ENCODE results near the gene KCNQ4.

KCNQ4 gene

DNA sequence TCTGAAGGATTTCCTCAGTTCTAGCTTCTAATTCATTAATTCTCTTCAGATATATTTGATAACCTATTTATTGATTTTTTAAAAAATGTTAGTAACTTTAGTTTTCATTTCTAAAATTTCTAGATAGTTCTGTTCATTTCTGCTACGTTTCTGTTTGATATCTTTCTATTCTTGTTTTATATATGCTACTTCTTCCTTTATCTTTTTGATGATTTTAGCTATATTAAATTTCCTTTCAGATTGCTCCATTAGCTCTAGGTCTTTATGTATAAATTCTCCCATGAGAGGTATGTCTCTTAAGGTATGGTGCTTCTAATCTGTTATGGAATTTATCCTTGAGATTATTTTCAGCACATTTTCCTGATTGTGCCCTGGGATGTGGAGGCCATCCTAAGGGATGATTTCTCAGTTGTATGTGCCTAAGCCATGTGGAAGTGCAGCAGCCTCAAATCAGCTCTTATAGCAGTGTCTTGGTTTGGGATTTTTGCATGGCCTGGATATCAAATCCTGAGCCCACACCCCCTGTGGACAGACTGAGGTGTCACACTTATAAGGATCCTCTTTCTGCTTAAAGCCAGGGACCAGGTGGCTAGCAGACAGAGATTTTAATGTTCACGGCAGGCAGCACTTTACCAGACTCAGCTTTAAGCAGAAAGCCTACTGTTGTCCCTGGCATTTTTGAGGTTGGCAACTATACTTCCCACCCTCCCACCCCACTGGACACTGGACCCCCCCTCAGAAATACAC, 6.2 kb upstream of the KCNQ4 start:
- DNase-seq = no peak

DNA sequence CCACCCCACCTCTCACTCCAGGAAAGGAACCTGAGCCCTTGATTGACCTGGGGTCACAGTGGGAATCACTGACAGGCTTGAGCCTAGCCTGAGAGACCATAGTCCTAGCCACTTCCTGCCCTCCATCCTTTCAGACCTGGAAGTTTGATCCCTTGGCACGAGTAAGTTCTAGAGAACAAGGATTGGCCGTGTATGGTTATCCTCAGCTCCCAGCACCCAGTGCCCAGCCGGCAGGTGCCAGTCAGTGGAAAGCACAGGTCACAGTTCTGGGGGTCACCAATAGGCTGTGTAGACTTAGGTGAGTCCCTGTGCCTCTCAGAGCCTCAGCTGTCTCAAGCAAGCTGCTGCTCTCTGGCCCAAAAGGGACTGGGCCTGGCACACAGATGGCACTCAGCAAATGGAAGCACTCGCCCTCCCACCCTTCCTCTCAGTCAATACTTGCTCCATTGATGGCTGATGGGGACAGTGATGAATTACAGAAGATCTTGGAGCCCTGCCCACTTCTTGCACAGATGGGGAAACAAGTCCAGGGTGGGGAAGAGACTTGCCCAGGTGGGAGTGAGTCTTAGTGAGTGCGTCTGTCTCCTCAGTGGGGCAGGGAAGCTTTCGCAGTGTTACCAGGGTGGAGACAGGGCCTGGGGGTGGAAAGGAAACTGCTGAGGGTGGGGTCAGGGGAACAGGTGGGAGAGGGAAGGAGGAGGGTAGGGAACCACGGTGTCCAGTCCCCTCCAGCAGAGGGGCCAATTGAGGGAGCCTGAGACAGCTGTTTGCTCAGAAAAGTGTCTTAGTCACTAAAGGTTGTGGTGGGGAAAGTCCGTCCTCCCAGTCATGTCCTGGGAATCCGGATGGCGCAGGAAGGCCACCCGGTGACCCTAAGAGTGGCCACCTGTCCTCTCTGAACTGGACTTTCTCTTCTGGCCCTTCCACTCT, 2.6 kb upstream of the KCNQ4 start:
- DNase-seq = no peak

GRCh38 chr1:40781608-40781971, 2.0 kb upstream of the KCNQ4 start:
- DNase-seq = no peak

DNA sequence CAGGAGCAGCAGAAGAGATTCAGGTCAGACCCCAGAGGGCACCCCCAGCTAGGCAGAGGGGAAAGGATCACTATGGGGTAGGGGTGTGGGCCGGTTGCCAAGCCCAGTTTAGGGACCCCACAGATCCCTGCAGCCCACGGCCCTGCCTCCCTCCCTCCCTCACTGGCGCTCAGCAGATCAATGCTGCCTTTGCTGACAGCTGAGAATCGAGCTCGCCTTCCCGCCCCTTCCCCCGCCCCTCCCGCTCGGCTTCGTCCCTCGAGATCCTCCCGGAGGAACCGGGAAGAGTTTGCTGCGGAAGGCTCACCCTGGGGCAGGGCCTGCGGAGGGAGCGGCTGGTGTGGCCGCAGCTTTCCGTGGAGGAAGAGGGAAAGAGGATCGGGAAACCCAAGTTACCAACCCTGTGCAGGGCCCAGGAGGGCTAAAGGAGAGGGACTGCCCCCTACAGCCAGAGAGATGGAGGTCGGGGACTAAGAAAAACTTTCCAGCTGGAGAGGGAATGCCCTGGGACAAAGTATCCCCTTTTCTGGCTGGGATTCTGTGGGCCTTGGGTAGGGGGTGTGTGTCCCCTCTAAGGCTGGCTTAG, 1.1 kb upstream of the KCNQ4 start:
- no peak for DNase-seq

- DNase-seq = no peak
Observed at GRCh38 chr1:40784141-40784770, 669 bp downstream of the KCNQ4 start.

DNA sequence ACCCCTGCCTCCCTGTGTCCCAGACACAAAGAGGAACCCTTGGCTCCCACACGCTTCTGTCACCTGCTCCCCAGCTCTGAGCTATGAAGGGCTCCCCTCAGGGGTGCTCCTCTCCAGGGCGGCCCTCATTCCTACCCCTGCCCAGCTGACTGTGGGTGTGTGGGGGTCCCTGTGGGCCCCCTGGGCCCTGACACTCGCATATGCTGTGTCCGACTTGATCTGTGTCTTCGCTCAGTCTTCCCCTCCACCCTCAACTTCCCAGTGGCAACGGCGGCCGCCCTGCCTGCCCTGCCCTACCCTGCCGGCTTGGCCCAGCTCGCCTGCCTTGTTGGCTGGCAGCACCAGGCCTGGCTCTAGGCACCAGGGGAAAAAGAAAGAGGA, 1.2 kb downstream of the KCNQ4 start:
- DNase-seq = no peak

DNA sequence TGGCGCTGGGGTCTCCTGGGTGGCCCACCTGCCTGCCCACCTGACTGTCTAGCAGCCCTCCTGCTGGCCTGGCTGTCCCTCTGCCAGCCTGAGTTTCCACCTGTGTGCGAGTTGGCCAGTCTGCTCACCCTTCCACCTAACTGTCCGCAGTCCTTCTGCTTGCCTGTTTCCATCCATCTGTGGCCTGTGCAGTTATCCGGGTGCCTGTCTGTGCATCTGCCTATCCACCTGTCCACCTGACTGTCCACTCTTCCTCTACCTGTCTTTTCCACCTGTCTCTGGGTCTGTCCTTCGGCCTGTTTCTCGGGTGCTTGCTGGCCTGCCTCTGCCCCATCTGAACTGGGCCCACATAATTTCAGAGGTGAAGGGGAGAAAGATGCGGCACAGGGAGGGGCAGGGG, 1.9 kb downstream of the KCNQ4 start:
- no peak for DNase-seq

DNA sequence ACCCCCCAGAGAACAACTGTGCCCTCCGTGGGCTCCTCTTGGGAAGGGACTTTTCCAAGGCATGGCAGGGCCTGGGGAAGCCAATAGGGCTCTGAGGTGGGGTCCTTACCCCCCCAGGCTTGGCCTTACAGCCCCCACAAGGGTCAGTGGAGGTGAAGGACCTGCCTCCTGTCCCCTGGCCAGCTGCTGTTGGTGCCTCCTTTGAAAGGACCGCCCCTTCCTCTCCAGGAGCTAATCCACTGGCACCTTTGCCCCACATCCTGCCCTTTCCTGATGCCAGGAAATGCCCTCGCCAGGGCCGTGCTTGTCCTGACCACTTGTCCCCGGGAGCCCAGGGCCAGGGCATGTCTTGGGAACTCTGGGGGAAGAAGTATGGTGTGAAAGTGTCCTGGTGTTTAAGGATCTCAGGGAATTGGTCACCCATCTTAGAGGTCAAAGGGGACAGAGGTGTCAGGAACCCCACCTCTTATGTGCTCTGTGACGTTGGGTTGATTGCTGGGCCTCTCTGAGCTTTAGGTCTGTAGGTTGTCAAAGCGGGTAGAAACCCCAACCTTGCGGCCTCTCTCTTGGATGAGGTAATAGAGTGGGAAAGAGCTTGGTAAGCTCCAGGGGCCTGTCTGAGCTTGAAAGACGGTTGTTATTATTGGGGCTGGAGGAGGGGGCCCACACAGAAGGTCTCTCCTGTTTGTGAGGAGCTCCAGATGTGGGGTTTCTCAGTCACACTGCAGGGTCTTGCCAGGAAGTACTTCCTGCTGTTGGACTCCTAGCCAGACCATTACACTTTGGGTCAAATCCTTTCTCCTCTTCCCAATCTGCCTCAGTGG, 2.8 kb downstream of the KCNQ4 start:
- DNase-seq = no peak

DNA sequence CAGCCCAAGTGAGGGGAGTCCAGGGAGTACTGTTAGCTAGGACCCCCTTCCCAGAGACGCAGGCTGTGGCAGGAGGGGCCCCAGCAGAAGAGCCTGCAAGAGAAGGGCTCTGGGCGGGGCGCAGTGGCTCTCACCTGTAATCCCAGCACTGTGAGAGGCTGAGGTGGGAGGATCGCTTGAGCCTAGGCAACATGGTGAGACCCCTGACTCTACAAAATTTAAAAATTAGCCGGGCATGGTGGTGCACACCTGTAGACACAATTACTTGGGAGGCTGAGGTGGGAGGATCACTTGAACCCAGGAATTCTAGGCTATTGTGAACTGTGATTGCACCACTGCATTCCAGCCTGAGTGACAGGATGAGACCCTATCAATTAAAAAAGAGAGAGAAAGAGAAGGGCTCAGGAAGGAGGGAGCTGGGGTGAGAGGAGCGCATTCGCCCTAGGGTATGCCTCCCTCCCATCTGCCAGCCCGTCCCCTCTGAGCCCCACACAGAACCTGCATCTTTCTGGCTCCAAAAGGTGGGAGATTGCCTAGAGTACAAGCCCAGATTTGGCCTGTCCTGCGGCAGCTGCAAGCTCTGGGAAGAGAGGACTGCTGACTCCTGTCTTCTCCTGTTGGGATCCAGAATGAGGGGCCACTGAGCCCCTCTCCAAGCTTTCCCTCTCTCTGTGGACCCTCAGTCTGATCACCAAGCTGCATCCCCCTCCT, 3.6 kb downstream of the KCNQ4 start:
- no peak for DNase-seq

DNA sequence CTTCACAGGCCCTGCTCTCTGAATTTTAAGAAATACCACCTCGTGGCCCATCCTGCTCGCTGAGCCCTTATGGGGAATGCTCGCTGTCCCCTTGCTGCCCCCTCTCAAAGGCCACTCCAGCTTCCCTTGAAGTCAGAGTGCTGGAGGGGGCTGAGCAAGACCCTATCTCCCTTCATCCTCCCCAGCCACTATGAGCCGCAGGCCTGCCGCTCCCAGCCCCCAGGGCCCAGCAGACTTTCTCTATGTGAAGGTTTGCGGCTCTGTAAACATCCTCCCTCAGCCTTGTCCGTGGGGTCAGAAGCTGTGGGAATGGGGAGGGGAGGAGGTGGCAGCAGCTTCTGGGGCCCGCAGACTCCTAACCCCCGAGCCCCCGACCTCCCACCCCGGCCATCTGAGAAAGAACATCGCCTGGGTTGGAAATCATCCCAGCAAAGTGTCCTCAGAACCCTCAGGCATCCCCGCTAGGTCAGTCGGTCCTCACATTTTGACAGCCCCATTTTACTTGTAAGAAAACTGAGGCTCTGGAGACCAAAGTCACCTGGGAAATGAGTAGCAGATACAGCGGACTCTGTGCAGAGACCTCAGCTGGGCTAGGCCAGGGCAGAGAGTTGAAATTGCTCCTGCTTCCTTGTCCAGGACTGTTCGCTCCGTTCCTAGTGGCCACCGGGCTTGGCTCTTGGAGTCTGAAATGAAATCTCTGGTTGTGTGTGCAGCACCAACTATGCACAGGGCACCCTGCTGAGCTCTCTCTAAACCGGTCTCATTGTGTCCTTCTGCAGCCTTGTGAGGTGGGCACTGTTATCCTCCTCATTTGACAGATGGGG, 4.4 kb downstream of the KCNQ4 start:
- DNase-seq = no peak

GRCh38 chr1:40788561-40789341, 5.2 kb downstream of the KCNQ4 start:
- no peak for DNase-seq

GRCh38 chr1:40789342-40789598, 5.7 kb downstream of the KCNQ4 start:
- DNase-seq = no peak

- DNase-seq = no peak
Observed at GRCh38 chr1:40789661-40790430, 6.3 kb downstream of the KCNQ4 start.

DNA sequence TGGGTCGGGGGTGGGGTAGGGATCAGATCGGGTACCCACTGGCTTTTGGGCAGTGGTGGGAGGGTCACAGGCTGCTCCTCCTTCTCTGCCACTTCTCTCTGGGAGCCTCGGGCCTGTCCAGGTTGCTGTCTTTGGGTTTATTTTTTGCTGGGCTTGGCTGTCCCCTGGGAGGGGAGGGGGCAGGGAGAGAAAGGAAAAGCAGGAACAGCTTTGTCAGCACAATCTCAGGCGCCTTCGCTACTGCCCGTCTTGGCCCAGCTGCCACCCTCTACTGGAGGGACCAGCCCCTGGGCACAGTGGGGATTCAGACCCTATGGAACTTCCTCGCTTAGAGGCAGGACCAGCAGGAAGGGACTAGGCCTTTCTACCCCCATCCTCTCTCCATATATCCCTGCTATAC, 8.4 kb downstream of the KCNQ4 start:
- no peak for DNase-seq

GRCh38 chr1:40793617-40794016, 10.0 kb downstream of the KCNQ4 start:
- DNase-seq = no peak

DNA sequence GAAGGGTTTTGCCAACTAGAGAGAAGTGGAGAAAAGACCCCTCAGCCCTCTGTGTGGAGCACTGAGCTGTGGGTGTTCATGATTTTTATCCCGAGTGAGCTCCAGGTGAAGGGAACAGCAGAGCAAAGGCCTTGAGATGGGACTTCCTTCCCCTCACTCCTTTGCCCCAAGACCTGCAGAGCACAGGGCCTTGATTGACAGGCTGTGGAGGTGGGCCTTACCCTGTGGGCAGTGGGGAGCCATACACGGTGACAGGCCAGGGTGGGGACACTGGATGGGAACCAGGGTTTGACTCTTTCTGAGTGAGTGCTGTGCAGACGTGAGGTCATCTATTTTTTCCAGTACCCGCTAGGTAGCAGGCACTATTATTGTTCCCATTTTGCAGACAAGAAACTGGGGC, 10.5 kb downstream of the KCNQ4 start:
- DNase-seq = no peak

DNA sequence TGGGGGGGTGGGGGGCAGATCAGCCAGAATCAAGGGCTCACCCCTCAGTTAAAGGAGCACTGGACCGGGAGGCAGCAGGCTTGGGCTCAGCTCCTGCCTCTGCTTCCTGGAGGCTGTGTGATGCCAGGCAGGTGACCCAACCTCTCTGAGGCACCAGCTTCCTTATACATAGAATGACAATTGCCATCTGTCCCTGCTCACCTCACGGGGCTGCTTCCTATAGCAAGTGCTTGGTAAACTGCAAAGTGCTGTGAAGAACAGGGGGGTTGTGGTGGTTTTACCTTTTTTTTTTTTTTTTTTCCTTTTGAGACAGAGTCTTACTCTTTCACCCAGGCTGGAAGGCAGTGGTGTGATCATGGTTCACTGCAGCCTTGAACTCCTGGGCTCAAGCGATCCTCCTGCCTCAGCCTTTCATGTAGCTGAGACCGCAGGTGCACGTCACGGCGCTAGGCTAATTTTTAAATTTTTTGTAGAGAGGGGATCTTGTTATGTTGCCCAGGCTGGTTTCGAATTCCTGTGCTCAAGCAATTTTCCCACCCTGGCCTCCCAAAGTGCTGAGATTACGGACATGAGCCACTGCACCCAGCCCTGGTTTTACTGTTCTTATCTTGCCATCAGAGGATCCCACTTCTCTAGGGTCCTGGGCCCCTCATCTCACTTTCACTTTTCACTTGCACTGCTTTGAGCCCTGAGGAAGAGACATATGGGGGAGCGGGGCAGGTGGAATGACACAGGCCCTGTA, 11.6 kb downstream of the KCNQ4 start:
- no peak for DNase-seq

- no peak for DNase-seq
Observed at GRCh38 chr1:40795811-40796586, 12.4 kb downstream of the KCNQ4 start.

All from CD4-positive, alpha-beta T cell treated with Interleukin-21 for 1 hour (primary cell).